GM23338 (cell line): ENCODE data around the gene STAU1.

Experiments
- EZH2 ChIP-seq: fragments of 200-600 bp; sonication (generic); IDR thresholded peaks from one replicate; pipeline ENCODE4 v1.8.0; 2017; ENCODE audit warnings: antibody characterized with exemption, mild to moderate bottlenecking, low read depth; ENCODE audit not compliant: unreplicated experiment
- EZH2phosphoT487 ChIP-seq: fragments of 200-600 bp; sonication (generic); IDR thresholded peaks from one replicate; pipeline ENCODE4 v1.8.1; 2018; ENCODE audit warnings: antibody characterized with exemption; ENCODE audit not compliant: unreplicated experiment
- POLR2AphosphoS5 ChIP-seq: IDR thresholded peaks from 2 replicates; pipeline ENCODE4 v1.6.1; 2016; ENCODE audit warnings: antibody characterized with exemption, low read depth
- STAT1 ChIP-seq: IDR thresholded peaks from one replicate; pipeline ENCODE4 v1.6.1; 2016; ENCODE audit warnings: antibody characterized with exemption; ENCODE audit not compliant: unreplicated experiment
- TF ChIP-seq, protein P1 (sequence below), 2 experiments: fragments of 200-600 bp in 1 of 2; sonication (generic) in 1 of 2; conservative IDR thresholded peaks; 2 replicates each; pipeline versions ENCODE4 v1.5.1 to v1.6.1; 2016 to 2017; ENCODE audit warnings: antibody characterized with exemption in 2 of 2, low read depth in 2 of 2, mild to moderate bottlenecking in 2 of 2, moderate library complexity in 1 of 2
- TF ChIP-seq, protein P2 (sequence below): IDR thresholded peaks from one replicate; pipeline ENCODE4 v1.6.1; 2018; ENCODE audit warnings: antibody characterized with exemption; ENCODE audit not compliant: unreplicated experiment

DNA sequence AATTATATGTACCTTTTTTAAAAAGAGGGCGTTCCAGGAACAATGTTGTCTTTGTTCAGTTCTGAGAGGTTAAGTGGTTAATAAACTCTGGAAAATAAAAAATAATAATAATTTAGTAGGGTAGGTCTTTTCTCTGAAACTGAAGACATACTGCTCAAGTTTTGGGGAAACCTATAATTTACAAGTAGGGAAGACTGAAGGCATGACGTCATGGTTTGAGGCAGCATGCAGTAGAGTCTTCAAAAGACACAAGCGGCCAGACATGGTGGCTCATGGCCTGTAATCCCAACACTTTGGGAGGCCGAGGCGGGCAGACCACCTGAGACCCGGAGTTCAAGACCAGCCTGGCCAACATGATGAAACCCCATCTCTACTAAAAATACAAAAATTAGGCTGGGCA, 14.0 kb downstream of the STAU1 start:
- TF ChIP-seq EZH2 (no peak), EZH2phosphoT487 (no peak), POLR2AphosphoS5 (no peak), STAT1 (no peak)
- TF ChIP-seq, protein P1, sequence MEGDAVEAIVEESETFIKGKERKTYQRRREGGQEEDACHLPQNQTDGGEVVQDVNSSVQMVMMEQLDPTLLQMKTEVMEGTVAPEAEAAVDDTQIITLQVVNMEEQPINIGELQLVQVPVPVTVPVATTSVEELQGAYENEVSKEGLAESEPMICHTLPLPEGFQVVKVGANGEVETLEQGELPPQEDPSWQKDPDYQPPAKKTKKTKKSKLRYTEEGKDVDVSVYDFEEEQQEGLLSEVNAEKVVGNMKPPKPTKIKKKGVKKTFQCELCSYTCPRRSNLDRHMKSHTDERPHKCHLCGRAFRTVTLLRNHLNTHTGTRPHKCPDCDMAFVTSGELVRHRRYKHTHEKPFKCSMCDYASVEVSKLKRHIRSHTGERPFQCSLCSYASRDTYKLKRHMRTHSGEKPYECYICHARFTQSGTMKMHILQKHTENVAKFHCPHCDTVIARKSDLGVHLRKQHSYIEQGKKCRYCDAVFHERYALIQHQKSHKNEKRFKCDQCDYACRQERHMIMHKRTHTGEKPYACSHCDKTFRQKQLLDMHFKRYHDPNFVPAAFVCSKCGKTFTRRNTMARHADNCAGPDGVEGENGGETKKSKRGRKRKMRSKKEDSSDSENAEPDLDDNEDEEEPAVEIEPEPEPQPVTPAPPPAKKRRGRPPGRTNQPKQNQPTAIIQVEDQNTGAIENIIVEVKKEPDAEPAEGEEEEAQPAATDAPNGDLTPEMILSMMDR (conservative IDR thresholded peaks at IDR 0.05; ENCODE audit: low read depth in 2 of 2), result no peak
- TF ChIP-seq, protein P2, sequence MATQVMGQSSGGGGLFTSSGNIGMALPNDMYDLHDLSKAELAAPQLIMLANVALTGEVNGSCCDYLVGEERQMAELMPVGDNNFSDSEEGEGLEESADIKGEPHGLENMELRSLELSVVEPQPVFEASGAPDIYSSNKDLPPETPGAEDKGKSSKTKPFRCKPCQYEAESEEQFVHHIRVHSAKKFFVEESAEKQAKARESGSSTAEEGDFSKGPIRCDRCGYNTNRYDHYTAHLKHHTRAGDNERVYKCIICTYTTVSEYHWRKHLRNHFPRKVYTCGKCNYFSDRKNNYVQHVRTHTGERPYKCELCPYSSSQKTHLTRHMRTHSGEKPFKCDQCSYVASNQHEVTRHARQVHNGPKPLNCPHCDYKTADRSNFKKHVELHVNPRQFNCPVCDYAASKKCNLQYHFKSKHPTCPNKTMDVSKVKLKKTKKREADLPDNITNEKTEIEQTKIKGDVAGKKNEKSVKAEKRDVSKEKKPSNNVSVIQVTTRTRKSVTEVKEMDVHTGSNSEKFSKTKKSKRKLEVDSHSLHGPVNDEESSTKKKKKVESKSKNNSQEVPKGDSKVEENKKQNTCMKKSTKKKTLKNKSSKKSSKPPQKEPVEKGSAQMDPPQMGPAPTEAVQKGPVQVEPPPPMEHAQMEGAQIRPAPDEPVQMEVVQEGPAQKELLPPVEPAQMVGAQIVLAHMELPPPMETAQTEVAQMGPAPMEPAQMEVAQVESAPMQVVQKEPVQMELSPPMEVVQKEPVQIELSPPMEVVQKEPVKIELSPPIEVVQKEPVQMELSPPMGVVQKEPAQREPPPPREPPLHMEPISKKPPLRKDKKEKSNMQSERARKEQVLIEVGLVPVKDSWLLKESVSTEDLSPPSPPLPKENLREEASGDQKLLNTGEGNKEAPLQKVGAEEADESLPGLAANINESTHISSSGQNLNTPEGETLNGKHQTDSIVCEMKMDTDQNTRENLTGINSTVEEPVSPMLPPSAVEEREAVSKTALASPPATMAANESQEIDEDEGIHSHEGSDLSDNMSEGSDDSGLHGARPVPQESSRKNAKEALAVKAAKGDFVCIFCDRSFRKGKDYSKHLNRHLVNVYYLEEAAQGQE, result no peak
